ENCODE results near the gene MGAT5.

The MGAT5 gene

DNA sequence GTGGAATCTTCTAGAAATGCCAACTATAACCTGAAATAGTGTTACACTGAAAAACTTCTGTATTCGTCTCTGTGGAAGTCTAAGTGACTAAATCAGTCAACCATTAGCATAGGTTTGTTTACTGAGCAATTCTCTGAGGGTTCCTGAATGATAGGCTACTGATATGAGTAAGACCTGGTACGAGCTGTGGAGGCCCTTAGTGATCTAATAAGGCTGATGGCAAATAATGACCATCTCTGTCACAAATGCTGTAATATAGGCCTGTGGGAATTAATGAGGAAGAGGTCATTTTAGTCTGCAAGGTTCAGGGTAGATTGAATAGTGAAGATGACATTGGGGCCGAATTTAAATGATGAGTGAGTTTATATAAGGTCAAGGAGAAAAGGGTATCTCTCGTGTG is 82.5 kb downstream of the MGAT5 start:
- no peak for DNase-seq
- Histone ChIP-seq H3K14ac (ENCODE audit: low read length in 2 of 2) (no peak overlapping the region), H3K4me3 (ENCODE audit: insufficient read depth in 1 of 2, low read depth in 1 of 2, low read length in 2 of 2) (no peak overlapping the region), H3K79me1 (replicated peaks; ENCODE audit: low read length, poor library complexity, severe bottlenecking) (peaks cover under 1% of the 10 kb centered on the region), H3K23ac (ENCODE audit: low read length in 2 of 2) (no peak overlapping the region), H4K8ac (ENCODE audit: low read length) (no peak overlapping the region), H2AK5ac (ENCODE audit: low read length, severe bottlenecking) (no peak overlapping the region), H2BK5ac (ENCODE audit: low read depth, low read length, poor library complexity, severe bottlenecking) (no peak overlapping the region), H2AFZ (ENCODE audit: low read depth, low read length) (no peak overlapping the region), H2BK120ac (ENCODE audit: low read depth, low read length) (no peak overlapping the region), H3K36me3 (ENCODE audit: control insufficient read depth in 1 of 2, insufficient read depth in 2 of 2, low read depth in 1 of 2, low read length in 2 of 2) (no peaks in the 10 kb centered on the region), H3K4ac (ENCODE audit: low read depth in 1 of 2, low read length in 2 of 2) (no peak overlapping the region), H4K91ac (ENCODE audit: low read length) (no peak overlapping the region), H3K18ac (ENCODE audit: low read depth in 1 of 2, low read length in 2 of 2) (no peak overlapping the region), H3K9ac (ENCODE audit: low read length) (no peak overlapping the region), H3K9me3 (ENCODE audit: control insufficient read depth, low read length) (no peaks in the 10 kb centered on the region), H3K27ac (ENCODE audit: low read length, poor library complexity, severe bottlenecking) (no peak overlapping the region), H3K27me3 (ENCODE audit: control insufficient read depth in 1 of 2, insufficient read depth in 1 of 2, low read length in 2 of 2) (no peaks in the 10 kb centered on the region), H2BK12ac (ENCODE audit: low read length in 2 of 2) (no peak overlapping the region), H3K4me2 (ENCODE audit: low read length, poor library complexity, severe bottlenecking) (no peak overlapping the region), H3K4me1 (ENCODE audit: control insufficient read depth, insufficient read depth, low read depth, low read length) (peaks cover 1% of the 10 kb centered on the region), H2BK15ac (ENCODE audit: low read depth, poor library complexity, severe bottlenecking) (no peak overlapping the region)
- WGBS = 67% methylated on average over 4 of the region's 4 CpGs

DNA sequence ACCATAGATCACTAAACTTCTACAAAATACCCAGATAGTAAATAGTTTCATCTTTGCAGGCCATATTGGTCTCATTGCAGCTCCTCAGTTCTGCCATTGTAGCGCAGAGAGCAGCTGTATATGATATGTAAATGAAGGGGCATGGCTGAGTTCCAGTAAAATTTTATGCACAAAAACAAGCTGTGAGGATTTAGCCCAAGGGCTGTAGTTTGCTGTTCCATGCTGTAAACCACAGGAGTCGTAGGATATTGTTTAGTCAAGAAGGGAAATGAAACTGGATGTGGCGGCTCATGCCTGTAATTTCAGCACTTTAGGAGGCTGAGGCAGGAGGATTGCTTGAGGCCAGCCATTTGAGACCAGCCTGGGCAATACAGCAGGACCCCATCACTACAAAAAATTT is 83.0 kb downstream of the MGAT5 start:
- Histone ChIP-seq H3K36me3 (ENCODE audit: control insufficient read depth in 1 of 2, insufficient read depth in 2 of 2, low read depth in 1 of 2, low read length in 2 of 2) (no peaks in the 10 kb centered on the region), H3K27ac (ENCODE audit: low read length, poor library complexity, severe bottlenecking) (no peak overlapping the region), H4K8ac (ENCODE audit: low read length) (no peak overlapping the region), H3K4ac (ENCODE audit: low read depth in 1 of 2, low read length in 2 of 2) (no peak overlapping the region), H2AK5ac (ENCODE audit: low read length, severe bottlenecking) (no peak overlapping the region), H3K9me3 (ENCODE audit: control insufficient read depth, low read length) (no peaks in the 10 kb centered on the region), H3K4me1 (ENCODE audit: control insufficient read depth, insufficient read depth, low read depth, low read length) (no peaks in the 10 kb centered on the region), H3K4me3 (ENCODE audit: insufficient read depth in 1 of 2, low read depth in 1 of 2, low read length in 2 of 2) (no peak overlapping the region), H2BK120ac (ENCODE audit: low read depth, low read length) (no peak overlapping the region), H2BK5ac (ENCODE audit: low read depth, low read length, poor library complexity, severe bottlenecking) (no peak overlapping the region), H4K91ac (ENCODE audit: low read length) (no peak overlapping the region), H3K79me1 (replicated peaks; ENCODE audit: low read length, poor library complexity, severe bottlenecking) (no peaks in the 10 kb centered on the region), H2BK15ac (ENCODE audit: low read depth, poor library complexity, severe bottlenecking) (no peak overlapping the region), H3K27me3 (ENCODE audit: control insufficient read depth in 1 of 2, insufficient read depth in 1 of 2, low read length in 2 of 2) (no peaks in the 10 kb centered on the region), H2BK12ac (ENCODE audit: low read length in 2 of 2) (no peak overlapping the region), H3K14ac (ENCODE audit: low read length in 2 of 2) (no peak overlapping the region), H2AFZ (ENCODE audit: low read depth, low read length) (no peak overlapping the region), H3K4me2 (ENCODE audit: low read length, poor library complexity, severe bottlenecking) (no peak overlapping the region), H3K18ac (ENCODE audit: low read depth in 1 of 2, low read length in 2 of 2) (no peak overlapping the region), H3K23ac (ENCODE audit: low read length in 2 of 2) (no peak overlapping the region), H3K9ac (ENCODE audit: low read length) (no peak overlapping the region)
- DNase-seq = no peak
- WGBS = 100% methylated on average over 3 of the region's 3 CpGs

DNA sequence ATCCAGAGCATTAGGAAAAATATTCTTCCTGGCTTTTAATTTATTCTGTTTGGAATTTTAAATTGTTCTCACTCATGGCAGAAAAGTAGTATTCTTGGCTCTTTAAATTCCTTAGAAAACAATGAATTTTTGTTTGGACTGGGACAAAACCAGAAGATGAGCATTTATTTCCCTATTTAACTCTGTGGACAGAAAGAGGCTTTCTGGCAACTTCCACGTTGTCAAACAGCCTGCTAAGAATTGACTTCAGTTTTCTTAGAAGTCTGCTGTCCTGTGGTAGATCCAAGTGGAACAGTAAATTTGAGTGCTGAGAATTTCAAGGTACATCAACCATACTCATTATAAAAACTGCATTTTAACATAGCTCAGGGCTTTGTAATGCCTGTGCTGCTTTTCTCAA is 83.8 kb downstream of the MGAT5 start:
- no peak for DNase-seq

DNA sequence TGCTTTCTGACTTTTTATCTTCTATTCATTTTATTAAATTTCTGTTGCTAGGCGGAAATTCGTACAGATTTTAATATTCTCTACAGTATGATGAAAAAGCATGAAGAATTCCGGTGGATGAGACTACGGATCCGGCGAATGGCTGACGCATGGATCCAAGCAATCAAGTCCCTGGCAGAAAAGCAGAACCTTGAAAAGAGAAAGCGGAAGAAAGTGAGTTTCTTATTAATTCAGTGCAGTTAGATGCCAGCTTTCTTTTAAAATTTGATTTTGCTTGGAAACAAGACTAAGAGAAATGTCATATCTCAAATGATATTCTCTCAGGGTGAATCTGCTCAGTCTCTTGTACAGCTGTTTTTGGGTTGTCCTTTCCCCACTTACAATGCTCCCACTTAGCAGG is 84.3 kb downstream of the MGAT5 start:
- Histone ChIP-seq H2AK5ac (ENCODE audit: low read length, severe bottlenecking) (no peak overlapping the region), H3K27ac (ENCODE audit: low read length, poor library complexity, severe bottlenecking) (no peak overlapping the region), H3K4me3 (ENCODE audit: insufficient read depth in 1 of 2, low read depth in 1 of 2, low read length in 2 of 2) (peak overlapping the region in 1 of 2 experiments; percentile 27), H3K36me3 (ENCODE audit: control insufficient read depth in 1 of 2, insufficient read depth in 2 of 2, low read depth in 1 of 2, low read length in 2 of 2) (no peaks in the 10 kb centered on the region), H3K9me3 (ENCODE audit: control insufficient read depth, low read length) (no peaks in the 10 kb centered on the region), H3K14ac (ENCODE audit: low read length in 2 of 2) (no peak overlapping the region), H3K18ac (ENCODE audit: low read depth in 1 of 2, low read length in 2 of 2) (no peak overlapping the region), H4K8ac (ENCODE audit: low read length) (no peak overlapping the region), H3K4ac (ENCODE audit: low read depth in 1 of 2, low read length in 2 of 2) (no peak overlapping the region), H2BK5ac (ENCODE audit: low read depth, low read length, poor library complexity, severe bottlenecking) (no peak overlapping the region), H3K9ac (ENCODE audit: low read length) (peak overlapping the region; percentile 72), H3K79me1 (replicated peaks; ENCODE audit: low read length, poor library complexity, severe bottlenecking) (no peaks in the 10 kb centered on the region), H2BK12ac (ENCODE audit: low read length in 2 of 2) (no peak overlapping the region), H3K4me1 (ENCODE audit: control insufficient read depth, insufficient read depth, low read depth, low read length) (no peaks in the 10 kb centered on the region), H3K4me2 (ENCODE audit: low read length, poor library complexity, severe bottlenecking) (no peak overlapping the region), H4K91ac (ENCODE audit: low read length) (no peak overlapping the region), H3K27me3 (ENCODE audit: control insufficient read depth in 1 of 2, insufficient read depth in 1 of 2, low read length in 2 of 2) (no peaks in the 10 kb centered on the region), H2BK15ac (ENCODE audit: low read depth, poor library complexity, severe bottlenecking) (no peak overlapping the region), H2BK120ac (ENCODE audit: low read depth, low read length) (no peak overlapping the region), H2AFZ (ENCODE audit: low read depth, low read length) (no peak overlapping the region), H3K23ac (ENCODE audit: low read length in 2 of 2) (no peak overlapping the region)
- WGBS = 98% methylated on average over 8 of the region's 8 CpGs
- DNase-seq = no peak

More for the DNA sequence above, 83.8 kb downstream of the MGAT5 start:
- Histone ChIP-seq H4K91ac (ENCODE audit: low read length) (no peak overlapping the region), H2BK5ac (ENCODE audit: low read depth, low read length, poor library complexity, severe bottlenecking) (no peak overlapping the region), H2AFZ (ENCODE audit: low read depth, low read length) (no peak overlapping the region), H3K4me1 (ENCODE audit: control insufficient read depth, insufficient read depth, low read depth, low read length) (no peaks in the 10 kb centered on the region), H2BK15ac (ENCODE audit: low read depth, poor library complexity, severe bottlenecking) (no peak overlapping the region), H3K23ac (ENCODE audit: low read length in 2 of 2) (no peak overlapping the region), H3K36me3 (ENCODE audit: control insufficient read depth in 1 of 2, insufficient read depth in 2 of 2, low read depth in 1 of 2, low read length in 2 of 2) (no peaks in the 10 kb centered on the region), H3K27me3 (ENCODE audit: control insufficient read depth in 1 of 2, insufficient read depth in 1 of 2, low read length in 2 of 2) (no peaks in the 10 kb centered on the region), H4K8ac (ENCODE audit: low read length) (no peak overlapping the region), H3K18ac (ENCODE audit: low read depth in 1 of 2, low read length in 2 of 2) (no peak overlapping the region), H3K4me3 (ENCODE audit: insufficient read depth in 1 of 2, low read depth in 1 of 2, low read length in 2 of 2) (peak overlapping the region in 1 of 2 experiments; percentile 27), H3K27ac (ENCODE audit: low read length, poor library complexity, severe bottlenecking) (no peak overlapping the region), H3K4me2 (ENCODE audit: low read length, poor library complexity, severe bottlenecking) (no peak overlapping the region), H2AK5ac (ENCODE audit: low read length, severe bottlenecking) (no peak overlapping the region), H3K14ac (ENCODE audit: low read length in 2 of 2) (no peak overlapping the region), H2BK12ac (ENCODE audit: low read length in 2 of 2) (no peak overlapping the region), H3K9me3 (ENCODE audit: control insufficient read depth, low read length) (no peaks in the 10 kb centered on the region), H3K9ac (ENCODE audit: low read length) (peak overlapping the region; percentile 72), H3K4ac (ENCODE audit: low read depth in 1 of 2, low read length in 2 of 2) (no peak overlapping the region), H2BK120ac (ENCODE audit: low read depth, low read length) (no peak overlapping the region), H3K79me1 (replicated peaks; ENCODE audit: low read length, poor library complexity, severe bottlenecking) (no peaks in the 10 kb centered on the region)
- WGBS = 80% methylated on average over 1 of the region's 1 CpG

Data from mesenchymal stem cell (in vitro differentiated cells and primary cell).